AG04450 (cell line): ENCODE measurements around the gene CARD9. TPM values are rescaled to one million over a fixed set of nuclear protein-coding genes. Genes with fewer than 3 reads are reported as not detected.

ENCODE experiments used
- CTCF ChIA-PET: fragments of 300-600, 350-600 bp; formaldehyde crosslinking; extraction: SDS; loops from one replicate; lab custom pipeline; 2022; ENCODE audit warnings: antibody characterized with exemption, inconsistent platforms; lab: Charles Lee
- POLR2A ChIA-PET: fragments of 350-600 bp; formaldehyde crosslinking; extraction: SDS; loops from one replicate; lab custom pipeline; 2021; ENCODE audit warnings: antibody characterized with exemption, inconsistent platforms; lab: Yijun Ruan, JAX
- DNase-seq: peaks from one replicate; pipeline ENCODE4 v3.0.0-alpha.2; 2011; ENCODE audit warnings: low read depth, low spot score
- H3K27ac ChIP-seq: one replicate; pipeline ENCODE4 v1.5.1; 2012; ENCODE audit warnings: low read depth, low read length, control low read depth
- H3K27me3 ChIP-seq: one replicate; pipeline ENCODE4 v1.6.0; 2012; ENCODE audit warnings: low read length; ENCODE audit not compliant: control insufficient read depth, insufficient read depth
- H3K4me3 ChIP-seq: 2 replicates; pipeline ENCODE4 v1.5.1; 2011; ENCODE audit warnings: mild to moderate bottlenecking, low read depth, low read length, control low read depth
- H3K9me3 ChIP-seq: 2 replicates; pipeline ENCODE4 v1.5.1; 2012; ENCODE audit warnings: low read length; ENCODE audit not compliant: control insufficient read depth, insufficient read depth
- polyA plus RNA-seq: library from polyadenylated mRNA; depleted of rRNA; stranded (reverse); fragments of >200 nt; gene quantifications from 2 replicates; pipeline ENCODE4 v1.2.3, GENCODE V29; 2011
- TF ChIP-seq, protein P1 (sequence below): IDR thresholded peaks from 2 replicates; pipeline ENCODE4 v1.5.1; 2011; ENCODE audit warnings: low read depth, low read length, control low read depth, inconsistent platforms

CARD9 gene
- polyA plus RNA-seq, 1 experiment = 0.63 TPM

DNA sequence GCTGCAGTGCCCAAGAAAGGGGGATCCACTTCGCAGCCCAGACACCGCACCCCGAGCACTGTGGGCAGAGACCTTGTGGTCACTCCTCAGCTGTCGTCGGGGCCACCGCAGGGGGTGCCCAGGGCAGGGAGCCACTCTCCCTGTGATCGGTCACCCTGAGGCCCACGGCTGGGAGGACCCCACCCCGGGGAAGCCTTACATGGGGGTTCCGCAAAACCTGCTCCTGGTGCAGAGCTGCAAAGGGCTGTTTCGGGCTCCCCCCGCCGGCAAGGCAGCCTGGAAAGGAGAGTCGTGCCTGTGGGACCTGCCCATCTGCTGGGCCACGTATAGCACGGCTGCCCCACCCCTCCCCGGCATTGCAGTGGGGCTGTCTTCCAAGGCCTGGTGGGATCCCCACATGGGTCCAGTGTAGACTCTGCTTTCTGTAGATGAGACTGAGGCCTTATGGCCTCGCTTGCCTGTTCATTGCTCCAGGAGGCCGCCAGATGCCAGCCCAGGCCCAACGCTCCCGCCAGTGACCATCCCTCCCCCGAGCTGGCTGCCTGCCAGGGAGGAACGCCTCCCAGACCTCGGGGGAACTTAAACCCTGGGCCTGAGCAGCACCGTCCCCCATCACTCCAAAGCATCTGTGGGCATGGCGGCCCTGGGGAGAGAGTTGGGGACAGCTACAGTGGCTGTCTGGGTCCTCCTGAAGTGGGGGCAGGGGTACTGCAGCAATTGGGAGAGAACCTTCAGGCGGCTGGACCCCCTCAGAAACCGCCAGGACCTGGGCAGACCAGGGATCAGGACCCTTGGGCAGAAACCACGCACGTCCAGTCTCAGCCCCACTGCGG, 8.3 kb downstream of the CARD9 start:
- POLR2A ChIA-PET = no interaction called here
- no peak overlapping the region for H3K27ac ChIP-seq
- no peaks in the 10 kb centered on the region for H3K27me3 ChIP-seq
- no peak for DNase-seq
- peaks cover 9% of the 10 kb centered on the region; the same call in 1 of the 2 replicates for H3K9me3 ChIP-seq
- TF ChIP-seq, protein P1, sequence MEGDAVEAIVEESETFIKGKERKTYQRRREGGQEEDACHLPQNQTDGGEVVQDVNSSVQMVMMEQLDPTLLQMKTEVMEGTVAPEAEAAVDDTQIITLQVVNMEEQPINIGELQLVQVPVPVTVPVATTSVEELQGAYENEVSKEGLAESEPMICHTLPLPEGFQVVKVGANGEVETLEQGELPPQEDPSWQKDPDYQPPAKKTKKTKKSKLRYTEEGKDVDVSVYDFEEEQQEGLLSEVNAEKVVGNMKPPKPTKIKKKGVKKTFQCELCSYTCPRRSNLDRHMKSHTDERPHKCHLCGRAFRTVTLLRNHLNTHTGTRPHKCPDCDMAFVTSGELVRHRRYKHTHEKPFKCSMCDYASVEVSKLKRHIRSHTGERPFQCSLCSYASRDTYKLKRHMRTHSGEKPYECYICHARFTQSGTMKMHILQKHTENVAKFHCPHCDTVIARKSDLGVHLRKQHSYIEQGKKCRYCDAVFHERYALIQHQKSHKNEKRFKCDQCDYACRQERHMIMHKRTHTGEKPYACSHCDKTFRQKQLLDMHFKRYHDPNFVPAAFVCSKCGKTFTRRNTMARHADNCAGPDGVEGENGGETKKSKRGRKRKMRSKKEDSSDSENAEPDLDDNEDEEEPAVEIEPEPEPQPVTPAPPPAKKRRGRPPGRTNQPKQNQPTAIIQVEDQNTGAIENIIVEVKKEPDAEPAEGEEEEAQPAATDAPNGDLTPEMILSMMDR = no peak
- H3K4me3 ChIP-seq = no peak overlapping the region
- CTCF ChIA-PET = no interaction called here

DNA sequence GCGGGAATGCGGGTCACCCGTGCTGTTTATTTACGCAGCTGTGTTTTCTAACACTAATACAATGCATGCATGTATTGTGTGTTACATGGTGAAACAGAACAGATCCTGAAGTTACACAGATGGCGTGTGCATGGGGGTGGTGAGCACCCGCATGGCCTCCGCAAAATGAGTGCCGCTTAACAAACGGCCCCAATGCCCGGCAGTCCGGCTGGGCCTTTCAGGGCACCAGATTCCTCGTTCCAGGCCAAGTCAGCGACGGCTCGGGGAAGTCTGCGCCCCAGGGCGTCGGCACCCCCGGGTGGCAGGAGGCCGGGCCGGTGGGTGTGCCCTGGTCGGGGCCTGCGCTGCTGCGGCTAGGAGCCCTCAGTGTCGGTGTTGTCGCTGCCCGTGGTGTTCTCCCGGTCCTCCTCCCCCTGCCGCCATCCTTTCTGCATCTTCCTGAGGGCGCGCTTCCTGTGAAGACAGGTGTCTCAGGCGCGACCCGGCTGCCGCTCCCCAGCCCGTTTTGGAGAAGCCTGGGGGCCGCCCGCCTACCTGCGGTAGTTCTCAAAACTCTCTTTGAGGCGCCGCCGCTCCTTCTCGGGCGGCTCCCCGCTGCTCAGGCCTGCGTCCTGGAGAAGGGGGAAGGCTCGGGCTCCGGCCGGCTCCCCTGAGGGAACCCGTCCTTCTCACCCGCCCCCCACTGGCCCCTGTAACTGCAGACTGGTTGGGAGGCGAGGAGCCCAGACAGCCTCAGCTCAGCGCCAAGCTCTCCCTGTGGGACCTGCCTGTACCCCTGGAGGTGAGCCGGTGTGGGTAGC, 9.3 kb downstream of the CARD9 start:
- POLR2A ChIA-PET = interaction anchor here (0.6 to 3.9 kb wide), 7 partner anchors 9 to 53 kb away, joined by 3 to 22 read pairs (median 8); partner anchors contain the start of genes ENTR1 and PMPCA
- TF ChIP-seq, protein P1 = no peak
- CTCF ChIA-PET = interaction anchor here (0.6 to 3.4 kb wide), 9 partner anchors 8 to 60 kb away, joined by 3 to 25 read pairs (median 3); no protein-coding TSS in a partner anchor
- Histone ChIP-seq H3K9me3 (peaks cover 9% of the 10 kb centered on the region; the same call in 1 of the 2 replicates), H3K27me3 (no peaks in the 10 kb centered on the region), H3K4me3 (peak overlapping the region; percentile 25), H3K27ac (no peak overlapping the region)
- DNase-seq = no peak

DNA sequence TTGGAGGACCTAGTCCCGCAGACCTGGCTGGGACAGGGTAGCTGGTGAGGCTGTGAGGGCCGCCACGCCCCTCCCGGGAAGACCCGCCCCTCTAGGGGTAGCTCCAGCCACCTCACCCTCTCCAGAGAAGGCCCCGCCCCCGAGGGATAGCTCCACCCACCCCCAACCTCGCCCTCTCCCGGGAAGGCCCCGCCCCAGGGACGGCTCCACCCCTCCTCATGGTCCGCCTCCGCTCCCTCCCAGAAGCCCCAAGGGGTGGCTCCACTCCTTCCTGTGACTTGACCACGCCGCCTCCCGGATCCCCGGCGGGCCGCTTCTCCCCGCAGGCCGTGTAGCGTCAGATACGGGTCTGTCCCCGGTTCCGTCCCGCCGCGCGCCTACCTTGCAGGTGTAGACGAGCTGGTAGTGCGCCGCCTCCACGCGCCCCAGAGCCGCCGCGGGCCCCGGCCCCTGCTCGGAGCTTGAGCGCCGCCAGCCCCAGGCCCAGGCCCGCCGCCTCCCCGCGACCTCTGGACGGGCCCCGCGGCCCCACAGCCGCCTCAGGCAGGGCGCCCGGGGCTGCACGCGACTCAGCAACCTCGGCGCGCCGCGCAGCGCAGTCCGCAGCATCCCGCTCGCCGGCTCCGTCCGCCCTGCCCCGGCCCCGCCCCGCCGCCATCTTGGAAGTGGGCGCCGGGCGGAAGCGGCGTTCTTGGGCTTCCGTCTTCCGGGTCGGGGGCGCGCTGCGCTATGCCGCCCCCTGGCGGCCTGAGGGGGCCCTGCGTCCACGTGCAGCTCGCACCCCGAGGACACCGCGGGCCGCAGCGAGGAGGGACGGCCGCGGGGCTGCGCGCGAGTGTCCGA, 10.1 kb downstream of the CARD9 start, which contains the start of gene DNLZ:
Gene DNLZ (minus strand): TSS at position 639 of the 843 bp plus-strand sequence. CDS start 30 bp downstream, at position 609.
- POLR2A ChIA-PET = interaction anchor here (0.6 to 3.9 kb wide), 14 partner anchors 9 to 52 kb away, joined by 3 to 22 read pairs (median 4); partner anchors contain the start of genes ENTR1 and PMPCA
- no peaks in the 10 kb centered on the region for H3K27me3 ChIP-seq
- H3K9me3 ChIP-seq = peaks cover 9% of the 10 kb centered on the region; the same call in 1 of the 2 replicates
- CTCF ChIA-PET = interaction anchor here (0.6 to 3.4 kb wide), 13 partner anchors 9 to 61 kb away, joined by 3 to 25 read pairs (median 3); no protein-coding TSS in a partner anchor
- DNase-seq = peak; percentile 86
- TF ChIP-seq, protein P1 = peak; percentile 81
- peak within 1 kb of the TSS; percentile 65 for H3K27ac ChIP-seq
- H3K4me3 ChIP-seq = peak within 1 kb of the TSS; percentile 72

DNA sequence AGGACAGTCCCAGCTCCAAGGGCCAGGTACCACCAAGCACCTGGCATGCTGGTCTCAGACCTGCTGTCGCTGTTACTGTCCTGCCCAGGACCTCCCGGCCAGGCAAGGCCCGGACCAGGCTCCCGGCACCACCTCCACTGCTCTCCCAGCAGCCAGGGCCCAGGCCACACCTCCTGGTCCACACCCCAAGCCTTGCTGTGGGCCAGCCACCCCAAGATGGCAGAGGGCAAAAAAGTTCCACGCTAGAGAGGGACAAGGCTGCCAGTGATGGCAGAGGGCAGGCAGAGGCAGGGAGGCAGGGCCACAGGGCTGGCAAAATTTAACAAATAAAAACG, 11.1 kb downstream of the CARD9 start:
- TF ChIP-seq, protein P1 = no peak
- Histone ChIP-seq H3K27me3 (no peaks in the 10 kb centered on the region), H3K9me3 (peaks cover 9% of the 10 kb centered on the region; the same call in 1 of the 2 replicates), H3K4me3 (no peak overlapping the region), H3K27ac (peak overlapping the region; percentile 39)
- CTCF ChIA-PET = interaction anchor here (0.6 to 3.4 kb wide), 7 partner anchors 8 to 57 kb away, joined by 3 to 25 read pairs (median 5); no protein-coding TSS in a partner anchor
- POLR2A ChIA-PET = interaction anchor here (0.6 to 3.9 kb wide), 13 partner anchors 8 to 49 kb away, joined by 3 to 22 read pairs (median 4); partner anchors contain the start of genes ENTR1 and PMPCA
- no peak for DNase-seq
